EH (cell line): ENCODE measurements around the gene LIME1.

Source experiments
- DNase-seq: peaks from one replicate; pipeline ENCODE4 v3.0.0-alpha.2; 2015; ENCODE audit warnings: low read depth

LIME1 gene

GRCh38 chr20:63696628-63697356, 39.7 kb upstream of the LIME1 start, which contains the start of gene TNFRSF6B:
TSS of gene TNFRSF6B (plus strand) at chr20:63696652. CDS start at chr20:63696768, 116 bp downstream.
- no peak for DNase-seq

- DNase-seq, result no peak
These were observed 39.1 kb upstream of the LIME1 start for GRCh38 chr20:63697357-63697867.

GRCh38 chr20:63697868-63698545, 38.5 kb upstream of the LIME1 start:
- no peak for DNase-seq

- DNase-seq, result peak; percentile 92
These were observed 37.6 kb upstream of the LIME1 start for GRCh38 chr20:63698739-63699465.

- no peak for DNase-seq
These were observed 36.8 kb upstream of the LIME1 start for GRCh38 chr20:63699466-63700198.

- DNase-seq, result no peak
These were observed 36.0 kb upstream of the LIME1 start for GRCh38 chr20:63700199-63701050.

- DNase-seq, result no peak
These were observed 35.5 kb upstream of the LIME1 start for GRCh38 chr20:63701051-63701328.

- no peak for DNase-seq
These were observed 35.0 kb upstream of the LIME1 start for GRCh38 chr20:63701329-63702035.

- no peak for DNase-seq
These were observed 34.3 kb upstream of the LIME1 start for GRCh38 chr20:63702036-63702665.

- DNase-seq, result no peak
These were observed 33.6 kb upstream of the LIME1 start for GRCh38 chr20:63702751-63703470.

GRCh38 chr20:63703471-63703975, 32.9 kb upstream of the LIME1 start:
- DNase-seq, result no peak

GRCh38 chr20:63703976-63704748, 32.3 kb upstream of the LIME1 start:
- DNase-seq, result no peak

GRCh38 chr20:63704749-63705117, 31.7 kb upstream of the LIME1 start:
- no peak for DNase-seq

- DNase-seq, result no peak
These were observed 31.0 kb upstream of the LIME1 start for GRCh38 chr20:63705232-63706026.

- DNase-seq, result no peak
These were observed 30.3 kb upstream of the LIME1 start for GRCh38 chr20:63706027-63706695.

- DNase-seq, result peak; percentile 49
These were observed 29.5 kb upstream of the LIME1 start for GRCh38 chr20:63706852-63707557.
